Urinary bladder (tissue), 4 donors: Measurements from ENCODE around the gene FNDC3B. TPM values are rescaled to one million over a fixed set of nuclear protein-coding genes. Genes with fewer than 3 reads are reported as not detected.
"Not testable (repeated sequence)": the region's sequence is repeated elsewhere in the genome, so short reads cannot be mapped to it uniquely, and the experiment has no call there.

ENCODE experiments used
- DNase-seq: peaks from one replicate; pipeline ENCODE4 v3.0.0-alpha.2; 2015; ENCODE audit errors: extremely low spot score
- H3K27ac ChIP-seq: one replicate; pipeline ENCODE4 v1.5.1; 2013; ENCODE audit warnings: low read depth, mild to moderate bottlenecking, moderate library complexity
- H3K36me3 ChIP-seq: one replicate; pipeline ENCODE4 v1.6.1; 2013; ENCODE audit warnings: mild to moderate bottlenecking, moderate library complexity; ENCODE audit not compliant: insufficient read depth
- H3K4me1 ChIP-seq: one replicate; pipeline ENCODE4 v1.6.1; 2013; ENCODE audit warnings: mild to moderate bottlenecking, moderate library complexity; ENCODE audit not compliant: insufficient read depth
- H3K4me3 ChIP-seq: one replicate; pipeline ENCODE4 v1.5.1; 2013; ENCODE audit warnings: low read depth, low read length
- WGBS: extraction: QIAGEN DNeasy Blood & Tissue Kit; methylation state at CpG from one replicate; pipeline ENCODE4 v1.1.7; 2013; 5-methylcytosine and 5-hydroxymethylcytosine counted together
- polyA plus RNA-seq: library from polyadenylated mRNA; stranded (reverse); fragments of 200-250 nt; gene quantifications from one replicate; pipeline ENCODE4 v1.2.3, GENCODE V29; 2013
- total RNA-seq: library from RNA; depleted of rRNA; stranded (reverse); fragments of >200 nt; gene quantifications from one replicate; pipeline ENCODE4 v1.2.3, GENCODE V29; 2014
- donor health status: healthy with polysubstance abuse.
- donor health status: healthy.

The FNDC3B gene
- total and polyA plus RNA-seq, 2 donors: 22.0 to 228 TPM

DNA sequence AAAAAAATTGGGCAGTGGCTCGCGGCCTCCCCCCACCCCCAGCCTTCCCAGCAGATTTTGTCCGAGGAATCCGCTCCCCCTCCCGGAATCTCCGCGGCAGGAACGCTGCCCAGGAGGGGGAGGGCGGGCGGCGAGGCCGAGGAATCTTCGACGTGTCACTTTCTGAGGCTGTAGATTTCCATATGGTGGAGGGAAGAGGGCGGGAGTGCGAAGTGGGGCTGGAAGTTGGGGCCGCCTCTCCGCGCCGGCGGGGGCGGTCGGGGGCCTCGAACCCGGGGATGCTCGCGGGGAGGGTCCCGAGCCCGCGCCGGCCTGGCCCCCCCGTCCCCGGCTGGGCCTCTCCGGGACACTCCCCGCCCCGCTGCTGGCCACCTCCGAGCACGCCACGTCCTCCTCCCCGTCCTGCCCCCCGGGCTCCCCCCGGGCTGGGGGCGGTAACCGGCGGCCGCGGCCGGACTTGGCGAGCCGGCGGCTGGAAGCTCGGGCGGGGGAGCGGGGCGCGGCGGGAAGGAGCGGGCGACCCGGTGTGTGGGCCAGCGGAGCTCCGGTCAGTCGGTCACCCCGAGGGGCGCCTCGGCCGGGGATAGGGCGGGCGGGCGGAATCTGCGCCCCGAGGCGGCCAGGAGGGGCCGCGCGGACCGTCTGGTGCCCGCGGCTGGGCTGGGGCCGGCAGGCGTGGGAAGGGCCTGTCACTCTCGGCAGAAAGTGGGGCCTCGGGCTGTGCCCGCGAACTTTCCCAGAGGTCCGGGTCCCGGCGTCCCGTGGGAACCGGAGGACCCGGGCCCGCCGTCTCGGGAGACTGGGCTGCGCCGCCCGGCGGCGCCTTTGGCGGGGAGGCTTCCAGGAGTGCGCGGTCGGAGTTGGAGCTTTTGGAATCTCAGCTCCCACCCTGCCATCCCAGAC lies 951 bp downstream of the FNDC3B start:
- Histone ChIP-seq H3K4me1 (no peaks in the 10 kb centered on the region), H3K4me3 (peak overlapping the region; percentile 72), H3K36me3 (no peaks in the 10 kb centered on the region), H3K27ac (peak overlapping the region; percentile 87)
- DNase-seq: no peak
- WGBS: under 1% methylated on average over 103 of the region's 103 CpGs

DNA sequence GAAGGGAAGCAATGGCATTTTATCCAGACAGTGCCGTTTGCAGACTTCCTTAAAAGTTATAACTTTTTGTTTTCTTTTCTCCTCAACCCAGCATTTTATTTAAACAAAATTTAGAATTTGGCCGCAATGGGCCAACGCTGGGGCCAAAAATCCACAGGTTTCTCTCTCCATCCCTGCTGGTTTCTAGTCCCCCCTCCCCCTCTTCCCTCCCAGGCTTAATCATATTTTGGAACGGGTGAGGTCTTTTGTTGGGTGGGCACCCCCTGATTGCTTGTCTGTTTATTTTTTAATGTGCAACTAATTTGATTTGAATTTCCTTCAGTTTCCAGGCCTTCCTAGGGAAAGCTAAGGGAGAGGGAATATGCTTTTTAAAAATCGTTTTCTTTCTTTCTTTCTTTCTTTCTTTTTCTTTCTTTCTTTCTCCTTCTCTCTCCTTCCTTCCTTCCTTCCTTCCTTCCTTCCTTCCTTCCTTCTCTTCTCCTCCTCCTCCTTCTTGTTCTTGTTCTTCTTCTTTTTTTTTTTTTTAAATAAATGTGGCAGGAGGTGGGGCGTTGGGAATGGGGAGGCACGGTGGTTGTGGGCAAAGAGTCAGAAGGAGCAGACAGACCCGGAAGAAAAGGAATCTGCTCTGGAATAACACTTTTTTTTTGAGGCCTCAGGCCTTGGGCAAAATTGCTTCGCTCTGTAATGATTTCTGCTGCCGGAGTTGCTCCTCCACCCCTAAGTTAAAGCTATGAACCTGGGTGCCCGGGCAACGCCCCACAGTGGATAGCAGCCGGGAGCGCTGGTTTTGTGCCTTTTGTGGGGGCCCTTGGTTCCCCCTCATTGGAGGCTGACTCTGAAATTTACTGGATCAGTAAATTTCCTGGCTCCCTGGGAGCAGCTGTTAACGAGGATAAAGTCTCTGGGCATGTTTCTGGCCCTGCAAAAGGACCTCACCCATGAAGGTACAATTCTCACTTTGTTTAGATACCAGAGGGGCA lies 1.9 kb downstream of the FNDC3B start:
- 11% methylated on average over 15 of the region's 15 CpGs for WGBS
- DNase-seq: no peak
- Histone ChIP-seq H3K4me1 (no peaks in the 10 kb centered on the region), H3K4me3 (peak overlapping the region; percentile 72), H3K36me3 (no peaks in the 10 kb centered on the region), H3K27ac (peak overlapping the region; percentile 87)

DNA sequence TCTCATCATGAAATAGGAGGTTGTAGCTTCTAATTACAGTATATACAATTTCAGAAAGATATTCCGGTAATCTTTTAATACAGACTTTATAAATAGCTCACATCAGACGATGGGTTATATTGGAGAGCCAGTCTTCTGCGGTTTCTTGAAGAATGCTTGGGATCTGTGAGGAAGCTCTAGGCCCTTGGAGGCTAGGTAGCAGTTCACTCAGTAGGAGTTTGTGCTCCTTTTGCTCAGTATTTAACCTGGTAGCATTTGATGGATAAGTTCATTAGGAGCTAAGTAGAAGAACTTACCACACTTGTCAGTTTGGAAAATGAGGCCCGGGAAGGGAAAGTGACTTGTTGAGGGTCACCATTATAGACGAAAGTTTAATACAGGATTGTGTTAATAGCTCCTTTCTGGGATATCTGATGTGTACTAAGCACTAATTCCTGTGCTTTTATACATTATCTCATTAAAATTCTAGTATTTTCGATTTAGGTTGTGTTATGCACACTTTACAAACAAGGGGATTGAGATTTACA lies 2.8 kb downstream of the FNDC3B start:
- WGBS: 54% methylated on average over 6 of the region's 6 CpGs
- no peaks in the 10 kb centered on the region for H3K4me1 ChIP-seq
- no peak for DNase-seq
- no peak overlapping the region for H3K4me3 ChIP-seq
- no peaks in the 10 kb centered on the region for H3K36me3 ChIP-seq
- H3K27ac ChIP-seq: no peak overlapping the region

DNA sequence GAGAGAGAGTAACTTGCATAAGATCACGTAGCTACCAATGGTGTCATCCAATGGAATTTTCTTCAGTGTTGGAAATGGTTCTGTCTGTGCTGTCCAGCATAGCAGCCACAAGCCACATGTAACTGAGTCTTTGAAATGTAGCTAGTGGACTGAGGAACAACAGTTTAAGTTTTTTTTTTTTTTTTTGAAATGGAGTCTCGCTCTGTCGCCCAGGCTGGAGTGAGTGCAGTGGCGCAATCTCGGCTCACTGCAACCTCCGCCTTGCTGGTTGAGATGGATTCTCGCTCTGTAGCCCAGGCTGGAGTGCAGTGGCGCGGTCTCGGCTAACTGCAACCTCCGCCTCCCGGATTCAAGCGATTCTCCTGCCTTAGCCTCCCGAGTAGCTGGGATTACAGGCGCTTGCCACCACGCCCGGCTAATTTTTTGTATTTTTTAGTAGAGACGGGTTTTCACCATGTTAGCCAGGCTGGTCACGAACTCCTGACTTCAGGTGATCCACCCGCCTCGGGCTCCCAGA lies 3.3 kb downstream of the FNDC3B start:
- not testable (repeated sequence) for DNase-seq, H3K4me1 ChIP-seq, H3K4me3 ChIP-seq, H3K27ac ChIP-seq, H3K36me3 ChIP-seq
- WGBS: 94% methylated on average over 21 of the region's 21 CpGs

DNA sequence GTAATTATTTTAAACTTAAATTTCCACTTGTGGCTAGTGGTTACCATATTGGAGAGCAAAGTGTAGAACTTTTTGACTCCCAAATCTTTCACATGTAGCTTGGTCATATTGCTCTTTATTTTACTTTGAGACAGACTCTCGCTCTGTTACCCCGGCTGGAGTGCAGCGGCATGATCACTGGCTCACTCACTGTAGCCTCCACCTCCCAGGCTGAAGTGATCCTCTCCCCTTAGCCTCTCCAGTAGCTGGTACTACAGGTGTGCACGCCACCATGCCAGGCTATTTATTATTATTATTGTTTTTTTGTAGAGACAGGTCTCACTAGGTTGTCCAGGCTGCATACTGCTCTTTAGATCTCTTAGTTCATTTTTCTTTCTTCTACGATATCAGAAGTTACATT lies 3.9 kb downstream of the FNDC3B start:
- DNase-seq: no peak
- 95% methylated on average over 5 of the region's 5 CpGs for WGBS
- H3K4me3 ChIP-seq: no peak overlapping the region
- peaks cover 2% of the 10 kb centered on the region for H3K4me1 ChIP-seq
- no peaks in the 10 kb centered on the region for H3K36me3 ChIP-seq
- H3K27ac ChIP-seq: no peak overlapping the region

DNA sequence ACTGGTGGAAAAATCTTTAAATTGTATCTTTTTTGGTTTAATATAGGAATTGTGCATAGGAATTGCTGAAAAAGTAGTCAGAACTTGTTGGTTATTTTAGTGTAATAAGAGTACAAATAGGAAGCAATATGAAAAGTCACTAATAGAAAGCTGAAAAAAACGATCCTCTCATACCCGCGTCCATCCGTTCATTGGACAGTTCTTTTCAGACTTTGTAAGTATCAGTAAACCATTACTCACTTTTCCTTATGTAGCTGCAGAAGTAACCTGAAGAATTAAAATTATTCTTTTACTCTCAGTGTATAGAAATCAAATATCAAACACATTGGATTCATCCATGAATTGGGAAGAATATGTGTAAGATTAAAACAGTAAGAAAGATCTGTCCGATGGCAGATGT lies 4.4 kb downstream of the FNDC3B start:
- Histone ChIP-seq H3K4me3 (no peak overlapping the region), H3K36me3 (no peaks in the 10 kb centered on the region), H3K27ac (no peak overlapping the region), H3K4me1 (peaks cover 2% of the 10 kb centered on the region)
- WGBS: 81% methylated on average over 5 of the region's 5 CpGs
- DNase-seq: no peak

DNA sequence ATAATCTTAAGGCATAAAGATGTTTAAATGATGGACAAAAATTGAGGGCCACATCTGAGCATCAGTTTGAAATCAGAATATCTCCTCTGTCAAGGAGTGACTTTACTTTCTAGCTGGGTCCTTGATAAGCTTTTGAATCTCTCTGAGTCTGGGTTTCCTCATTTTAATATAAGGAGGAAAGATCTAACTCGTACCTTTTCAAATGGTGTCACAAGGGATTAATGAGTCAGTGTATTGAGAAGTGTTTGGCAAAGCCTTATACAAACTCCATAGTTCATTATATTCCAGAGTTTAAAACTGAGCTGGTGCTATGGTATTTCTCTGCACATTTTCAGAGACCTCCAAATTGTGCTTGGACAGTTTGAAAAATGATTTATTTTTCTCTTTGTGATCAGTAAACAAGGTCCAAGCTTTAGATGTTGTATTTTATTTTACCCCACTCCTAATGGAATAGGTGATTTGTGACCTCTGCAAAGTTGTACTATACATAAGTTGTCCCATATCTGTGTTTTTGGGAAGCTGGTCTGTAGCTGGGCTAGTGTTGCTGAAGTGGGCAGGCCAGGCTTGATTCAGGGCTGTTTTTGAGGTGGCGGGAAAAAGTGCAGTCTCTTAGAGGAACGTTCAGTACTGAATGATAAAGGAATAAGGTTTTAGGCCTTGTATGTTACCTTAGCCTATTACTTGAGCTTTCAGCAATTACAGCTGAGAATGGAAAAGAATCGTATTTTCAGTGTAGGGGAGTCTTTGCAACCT lies 5.6 kb downstream of the FNDC3B start:
- no peak overlapping the region for H3K27ac ChIP-seq
- 56% methylated on average over 4 of the region's 4 CpGs for WGBS
- H3K4me3 ChIP-seq: no peak overlapping the region
- no peaks in the 10 kb centered on the region for H3K36me3 ChIP-seq
- no peak for DNase-seq
- H3K4me1 ChIP-seq: peaks cover 2% of the 10 kb centered on the region

DNA sequence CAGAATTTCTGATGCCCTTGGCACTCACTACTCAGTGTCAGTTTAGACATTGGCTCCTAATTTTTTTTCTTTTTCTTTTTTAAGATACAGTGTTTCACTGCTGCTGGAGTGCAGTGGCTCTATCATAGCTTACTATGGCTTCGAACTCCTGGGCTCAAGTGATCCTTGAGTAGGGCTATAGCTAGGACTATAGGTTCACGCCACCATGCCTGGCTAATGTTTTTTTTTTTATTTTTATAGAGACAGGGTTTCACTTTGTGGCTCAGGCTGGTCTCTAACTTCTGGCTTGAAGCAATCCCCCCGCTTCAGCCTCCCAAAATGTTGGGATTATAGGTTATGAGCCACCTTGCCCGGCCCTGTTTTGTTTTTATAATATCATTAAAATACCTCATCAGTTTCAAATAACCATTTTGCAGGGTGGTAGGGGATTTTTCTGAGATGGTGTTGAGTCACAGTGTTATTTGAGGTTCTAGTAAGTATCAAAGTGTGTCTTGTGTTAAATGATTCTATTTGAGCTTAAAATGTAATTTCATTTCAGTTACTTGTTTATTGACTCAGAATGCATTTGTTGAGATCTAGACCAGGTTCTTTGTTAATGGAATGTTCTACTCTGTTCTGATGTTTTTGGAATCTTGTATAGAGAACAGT lies 7.0 kb downstream of the FNDC3B start:
- Histone ChIP-seq H3K36me3 (no peaks in the 10 kb centered on the region), H3K4me3 (no peak overlapping the region), H3K4me1 (peaks cover 2% of the 10 kb centered on the region), H3K27ac (no peak overlapping the region)
- no peak for DNase-seq
- WGBS: 75% methylated on average over 4 of the region's 4 CpGs

DNA sequence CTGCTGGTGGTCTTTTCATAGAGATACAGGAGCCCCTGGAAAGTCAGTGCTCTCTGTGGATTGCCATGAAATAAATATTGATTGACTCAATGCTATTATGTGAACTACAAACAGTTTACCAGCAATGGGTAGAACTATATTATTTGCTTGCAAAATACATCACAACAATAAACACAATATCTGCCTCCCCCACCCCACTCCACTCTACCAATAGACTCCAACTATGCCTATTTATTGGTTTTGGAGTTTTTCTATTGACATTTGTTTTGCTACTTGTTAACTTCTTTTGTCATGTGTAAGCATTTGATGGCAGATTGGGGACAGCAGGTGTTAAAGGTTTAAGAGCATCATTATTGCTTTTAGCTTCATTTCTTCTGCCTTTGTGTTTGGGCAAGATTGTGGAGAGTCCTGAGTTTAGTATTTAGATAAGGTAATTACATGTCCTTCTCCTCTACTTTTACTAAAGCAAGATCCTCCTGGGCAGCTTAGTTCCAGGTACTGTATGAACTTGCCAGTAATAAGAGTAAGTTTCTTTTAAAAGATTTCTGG lies 8.3 kb downstream of the FNDC3B start:
- no peak for DNase-seq
- Histone ChIP-seq H3K27ac (no peak overlapping the region), H3K36me3 (no peaks in the 10 kb centered on the region), H3K4me1 (peaks cover 2% of the 10 kb centered on the region), H3K4me3 (no peak overlapping the region)

DNA sequence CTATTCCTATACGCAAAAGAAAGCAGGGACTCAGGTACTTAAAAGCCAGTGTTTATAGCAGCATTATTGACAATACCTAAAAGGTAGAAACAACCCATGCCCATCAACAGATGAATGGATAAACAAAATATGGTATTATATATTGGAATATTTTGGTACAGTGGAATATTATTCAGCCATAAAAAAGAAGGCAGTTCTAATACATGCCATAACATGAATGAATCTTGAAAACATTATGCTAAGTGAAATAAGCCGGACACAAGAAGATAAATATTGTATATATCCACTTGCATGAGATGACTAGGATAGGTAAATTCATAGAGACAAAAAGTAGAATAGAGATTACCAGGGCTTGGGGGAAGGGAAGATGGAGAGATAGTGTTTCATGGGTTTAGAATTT lies 9.2 kb downstream of the FNDC3B start:
- Histone ChIP-seq H3K4me3 (no peak overlapping the region), H3K27ac (no peak overlapping the region), H3K4me1 (peaks cover 2% of the 10 kb centered on the region), H3K36me3 (peaks cover 1% of the 10 kb centered on the region)
- DNase-seq: no peak
- WGBS: 96% methylated on average over 2 of the region's 2 CpGs

DNA sequence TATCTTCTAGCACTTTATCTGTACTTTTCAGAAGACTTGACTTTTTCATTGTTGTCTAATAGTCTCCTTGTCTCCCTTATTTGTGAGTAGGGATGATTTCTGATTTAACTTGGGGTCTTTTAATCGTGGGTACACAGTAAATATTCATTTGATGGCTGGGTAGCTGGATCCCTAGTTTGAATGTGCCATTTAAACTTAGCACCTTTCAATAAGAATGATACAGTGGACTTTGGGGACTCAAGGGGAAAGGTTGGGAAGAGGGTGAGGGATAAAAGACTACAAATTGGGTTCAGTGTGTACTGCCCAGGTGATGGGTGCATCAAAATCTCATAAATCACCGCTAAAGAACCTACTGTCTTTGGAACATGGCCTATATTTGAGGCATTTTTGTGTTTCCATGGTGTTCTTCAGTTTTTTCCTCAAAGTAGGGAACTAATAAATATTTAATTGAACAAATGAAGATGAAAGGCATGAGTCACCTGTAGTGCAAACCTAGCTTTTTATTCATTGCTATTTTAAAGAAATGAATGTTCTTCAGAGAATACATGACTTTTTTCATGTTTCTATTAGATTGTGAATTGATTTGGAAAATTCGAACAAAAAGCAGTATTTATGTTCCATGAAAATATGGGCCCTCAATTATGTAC lies 12.1 kb downstream of the FNDC3B start:
- no peak for DNase-seq
- peaks cover 2% of the 10 kb centered on the region for H3K4me1 ChIP-seq
- H3K27ac ChIP-seq: no peak overlapping the region
- no peak overlapping the region for H3K4me3 ChIP-seq
- 95% methylated on average over 3 of the region's 3 CpGs for WGBS
- peaks cover 1% of the 10 kb centered on the region for H3K36me3 ChIP-seq

DNA sequence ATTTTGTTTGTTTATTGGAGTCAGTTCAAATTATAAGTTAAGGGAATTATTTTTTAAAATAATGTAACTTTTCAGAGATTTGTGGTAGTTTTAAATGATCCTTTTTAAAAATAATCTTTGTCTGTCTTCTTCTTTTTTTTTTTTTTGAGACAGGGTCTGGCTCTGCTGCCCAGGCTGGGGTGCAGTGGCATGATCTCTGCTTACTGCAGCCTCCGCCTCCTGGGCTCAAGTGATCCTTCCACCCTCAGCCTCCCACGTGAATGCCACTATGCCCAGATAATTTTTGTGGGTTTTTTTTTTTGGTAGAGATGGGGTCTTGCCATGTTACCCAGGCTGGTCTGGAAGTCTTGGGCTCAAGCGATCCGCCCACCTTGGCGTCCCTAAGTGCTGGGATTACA lies 12.6 kb downstream of the FNDC3B start:
- H3K36me3 ChIP-seq: peaks cover 1% of the 10 kb centered on the region
- no peak for DNase-seq
- WGBS: 98% methylated on average over 5 of the region's 5 CpGs

More for the DNA sequence above, 12.6 kb downstream of the FNDC3B start:
- peaks cover 2% of the 10 kb centered on the region for H3K4me1 ChIP-seq
- no peak overlapping the region for H3K27ac ChIP-seq
- no peak overlapping the region for H3K4me3 ChIP-seq
